Erythroblast (primary cell): ENCODE measurements around the gene CACNA1C.

ENCODE experiments used
- GATA1 ChIP-seq: IDR thresholded peaks from 2 replicates; pipeline ENCODE4 v1.6.1; 2011; ENCODE audit warnings: low read depth, mild to moderate bottlenecking, control low read depth, low read length, moderate library complexity
- POLR2A ChIP-seq: IDR thresholded peaks from 2 replicates; pipeline ENCODE4 v1.6.1; 2011; ENCODE audit warnings: mild to moderate bottlenecking, low read length

GRCh38 chr12:2650261-2651067, 597.7 kb downstream of the CACNA1C start:
- TF ChIP-seq POLR2A: no peak
- TF ChIP-seq GATA1: no peak
